22Rv1 (cell line): Measurements from ENCODE around the gene HNF1B.

Experiments
- CTCF ChIP-seq: fragments of 450-650 bp; IDR thresholded peaks from 2 replicates; pipeline ENCODE4 v1.5.1; 2017; ENCODE audit warnings: mild to moderate bottlenecking
- ZFX ChIP-seq: fragments of 450-650 bp; IDR thresholded peaks from 2 replicates; pipeline ENCODE4 v1.6.1; 2017; ENCODE audit warnings: antibody characterized with exemption, borderline replicate concordance

- TF ChIP-seq CTCF (no peak), ZFX (no peak)
Measured at GRCh38 chr17:37744633-37744927, 279 bp downstream of the HNF1B start.
